ENCODE measurements around the gene ARHGEF40.

ARHGEF40 gene

DNA sequence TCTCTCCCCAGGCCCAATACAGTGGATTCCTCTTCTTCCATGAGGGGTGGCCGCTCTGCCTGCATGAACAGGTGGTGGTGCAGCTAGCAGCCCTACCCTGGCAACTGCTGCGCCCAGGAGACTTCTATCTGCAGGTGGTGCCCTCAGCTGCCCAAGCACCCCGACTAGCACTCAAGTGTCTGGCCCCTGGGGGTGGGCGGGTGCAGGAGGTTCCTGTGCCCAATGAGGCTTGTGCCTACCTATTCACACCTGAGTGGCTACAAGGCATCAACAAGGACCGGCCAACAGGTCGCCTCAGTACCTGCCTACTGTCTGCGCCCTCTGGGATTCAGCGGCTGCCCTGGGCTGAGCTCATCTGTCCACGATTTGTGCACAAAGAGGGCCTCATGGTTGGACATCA, 3.8 kb downstream of the ARHGEF40 start:
- Histone ChIP-seq H3K4me2 (ENCODE audit: low read length) (no peak overlapping the region), H3K79me2 (ENCODE audit: low read length) (no peaks in the 10 kb centered on the region), H4K20me1 (ENCODE audit: insufficient read depth, low read length) (no peaks in the 10 kb centered on the region), H3K9me3 (ENCODE audit: insufficient read depth, low read length) (no peaks in the 10 kb centered on the region), H3K27ac (ENCODE audit: low read length) (no peak overlapping the region), H2AFZ (ENCODE audit: low read depth, low read length) (no peak overlapping the region), H3K36me3 (replicated peaks; ENCODE audit: low read depth, low read length) (peaks cover 2% of the 10 kb centered on the region), H3K4me1 (ENCODE audit: low read length) (peaks cover 29% of the 10 kb centered on the region), H3K27me3 (ENCODE audit: low read depth, low read length) (peaks cover 10% of the 10 kb centered on the region), H3K4me3 (ENCODE audit: low read length) (no peak overlapping the region), H3K9ac (ENCODE audit: low read length) (no peak overlapping the region)
- TF ChIP-seq EZH2phosphoT487 (IDR thresholded peaks at IDR 0.05; ENCODE audit: low read depth), result no peak
- no peak for TF ChIP-seq CTCF (IDR thresholded peaks at IDR 0.05; ENCODE audit: low read depth, low read length)

DNA sequence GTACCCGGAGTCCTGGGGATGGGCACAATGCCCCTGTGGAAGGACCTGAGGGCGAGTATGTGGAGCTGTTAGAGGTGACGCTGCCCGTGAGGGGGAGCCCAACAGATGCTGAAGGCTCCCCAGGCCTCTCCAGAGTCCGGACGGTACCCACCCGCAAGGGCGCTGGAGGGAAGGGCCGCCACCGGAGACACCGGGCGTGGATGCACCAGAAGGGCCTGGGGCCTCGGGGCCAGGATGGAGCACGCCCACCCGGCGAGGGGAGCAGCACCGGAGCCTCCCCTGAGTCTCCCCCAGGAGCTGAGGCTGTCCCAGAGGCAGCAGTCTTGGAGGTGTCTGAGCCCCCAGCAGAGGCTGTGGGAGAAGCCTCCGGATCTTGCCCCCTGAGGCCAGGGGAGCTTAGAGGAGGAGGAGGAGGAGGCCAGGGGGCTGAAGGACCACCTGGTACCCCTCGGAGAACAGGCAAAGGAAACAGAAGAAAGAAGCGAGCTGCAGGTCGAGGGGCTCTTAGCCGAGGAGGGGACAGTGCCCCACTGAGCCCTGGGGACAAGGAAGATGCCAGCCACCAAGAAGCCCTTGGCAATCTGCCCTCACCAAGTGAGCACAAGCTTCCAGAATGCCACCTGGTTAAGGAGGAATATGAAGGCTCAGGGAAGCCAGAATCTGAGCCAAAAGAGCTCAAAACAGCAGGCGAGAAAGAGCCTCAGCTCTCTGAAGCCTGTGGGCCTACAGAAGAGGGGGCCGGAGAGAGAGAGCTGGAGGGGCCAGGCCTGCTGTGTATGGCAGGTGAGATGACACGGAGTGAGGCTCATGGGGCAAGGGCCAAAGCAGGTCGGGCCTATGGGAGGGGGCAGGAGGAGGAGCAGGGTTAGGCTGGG, 4.5 kb downstream of the ARHGEF40 start:
- Histone ChIP-seq H4K20me1 (ENCODE audit: insufficient read depth, low read length) (no peaks in the 10 kb centered on the region), H3K4me2 (ENCODE audit: low read length) (no peak overlapping the region), H3K27ac (ENCODE audit: low read length) (no peak overlapping the region)

DNA sequence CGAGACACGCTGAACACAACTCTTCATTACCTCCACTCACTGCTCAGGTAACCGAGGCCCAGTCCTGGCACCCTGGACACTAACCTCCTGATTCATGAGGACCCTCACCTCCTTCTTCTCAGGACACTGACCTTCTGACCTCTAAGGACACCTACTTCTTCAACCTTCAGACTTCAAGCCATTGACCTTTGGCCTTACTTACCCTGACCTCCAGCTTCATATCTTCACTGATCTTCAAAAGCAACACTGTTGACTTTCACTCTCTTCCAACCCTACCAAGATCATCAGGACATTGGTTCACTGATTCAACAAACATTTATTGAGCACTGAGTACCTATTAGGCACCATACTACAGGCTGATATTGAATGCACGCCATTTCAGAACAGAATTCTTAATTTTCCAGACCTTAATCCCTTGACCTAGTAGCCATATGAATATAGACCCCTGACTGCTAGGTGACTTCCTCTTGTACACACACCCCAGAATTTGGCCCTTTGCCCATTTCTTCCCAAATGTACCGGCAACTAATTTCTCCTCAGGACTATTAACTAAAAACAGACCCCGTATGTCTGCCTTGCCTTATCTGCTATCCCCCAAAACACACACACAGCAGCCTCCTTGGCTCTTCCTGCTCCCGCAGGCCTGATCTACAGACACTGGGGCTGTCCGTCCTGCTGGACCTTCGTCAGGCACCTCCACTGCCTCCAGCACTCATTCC, 5.8 kb downstream of the ARHGEF40 start:
- no peaks in the 10 kb centered on the region for H3K9me3 ChIP-seq (ENCODE audit: insufficient read depth, low read length)

More for the DNA sequence above, 4.5 kb downstream of the ARHGEF40 start:
- Histone ChIP-seq H3K9ac (ENCODE audit: low read length) (no peak overlapping the region), H3K9me3 (ENCODE audit: insufficient read depth, low read length) (no peaks in the 10 kb centered on the region), H3K36me3 (replicated peaks; ENCODE audit: low read depth, low read length) (peaks cover 8% of the 10 kb centered on the region), H3K4me1 (ENCODE audit: low read length) (peaks cover 22% of the 10 kb centered on the region), H3K4me3 (ENCODE audit: low read length) (no peak overlapping the region), H2AFZ (ENCODE audit: low read depth, low read length) (no peak overlapping the region), H3K79me2 (ENCODE audit: low read length) (no peaks in the 10 kb centered on the region), H3K27me3 (ENCODE audit: low read depth, low read length) (peaks cover 2% of the 10 kb centered on the region)
- TF ChIP-seq CTCF (IDR thresholded peaks at IDR 0.05; ENCODE audit: low read depth, low read length) (no peak), EZH2phosphoT487 (IDR thresholded peaks at IDR 0.05; ENCODE audit: low read depth) (no peak)

More for the DNA sequence above, 5.8 kb downstream of the ARHGEF40 start:
- Histone ChIP-seq H3K4me1 (ENCODE audit: low read length) (peaks cover 21% of the 10 kb centered on the region), H3K9ac (ENCODE audit: low read length) (no peak overlapping the region), H3K27me3 (ENCODE audit: low read depth, low read length) (no peaks in the 10 kb centered on the region), H3K36me3 (replicated peaks; ENCODE audit: low read depth, low read length) (peaks cover 10% of the 10 kb centered on the region), H2AFZ (ENCODE audit: low read depth, low read length) (no peak overlapping the region), H4K20me1 (ENCODE audit: insufficient read depth, low read length) (no peaks in the 10 kb centered on the region), H3K4me2 (ENCODE audit: low read length) (no peak overlapping the region), H3K27ac (ENCODE audit: low read length) (no peak overlapping the region), H3K4me3 (ENCODE audit: low read length) (no peak overlapping the region), H3K79me2 (ENCODE audit: low read length) (no peaks in the 10 kb centered on the region)
- TF ChIP-seq CTCF (IDR thresholded peaks at IDR 0.05; ENCODE audit: low read depth, low read length) (no peak), EZH2phosphoT487 (IDR thresholded peaks at IDR 0.05; ENCODE audit: low read depth) (no peak)
